ENCODE measurements around the gene LTO1.

The LTO1 gene

DNA sequence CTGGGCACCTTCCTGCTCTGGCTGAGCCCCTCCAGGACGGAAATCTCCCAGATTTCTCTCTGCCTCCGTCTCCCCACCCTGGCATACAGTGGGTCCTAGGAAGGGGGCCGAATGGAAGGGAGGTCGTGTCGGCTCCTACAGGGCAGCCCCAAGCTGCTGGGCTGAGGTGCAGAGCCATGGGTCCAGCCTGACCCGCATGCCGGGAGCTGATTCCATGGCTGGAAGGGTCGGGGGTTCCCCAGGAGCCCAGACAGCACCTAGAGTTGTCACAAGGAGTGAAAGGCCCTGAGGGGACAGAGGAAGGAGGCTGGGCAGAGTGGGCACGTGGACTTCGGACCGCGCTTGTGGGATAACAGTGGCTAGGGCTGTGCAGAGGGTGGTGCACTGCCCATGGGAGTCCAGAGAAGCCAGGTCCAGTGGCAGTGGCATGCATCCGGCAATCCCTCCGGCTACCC is 17.7 kb downstream of the LTO1 start:
- no peak for TF ChIP-seq YY1 (IDR thresholded peaks at IDR 0.05; ENCODE audit: insufficient read depth, insufficient read length)
- no peak for TF ChIP-seq SUZ12 (IDR thresholded peaks at IDR 0.05; ENCODE audit: extremely low read depth, insufficient read depth, insufficient read length)
- TF ChIP-seq ZNF274 (IDR thresholded peaks at IDR 0.05; ENCODE audit: low read depth, low read length): no peak
- H3K4me1 ChIP-seq (ENCODE audit: insufficient read depth, insufficient read length): peaks cover 25% of the 10 kb centered on the region
- H3K9me3 ChIP-seq (ENCODE audit: insufficient read depth, low read length): no peaks in the 10 kb centered on the region
- no peak for DNase-seq (ENCODE audit: low read depth, low spot score)
- H3K4me3 ChIP-seq (ENCODE audit: insufficient read length, low read depth): no peak overlapping the region
- H3K27me3 ChIP-seq (ENCODE audit: insufficient read depth, insufficient read length): no peaks in the 10 kb centered on the region
- H3K9ac ChIP-seq (ENCODE audit: insufficient read length, low read depth): peak overlapping the region; percentile 52
- peaks cover 33% of the 10 kb centered on the region for H3K36me3 ChIP-seq (ENCODE audit: insufficient read depth, insufficient read length, low read length)

DNA sequence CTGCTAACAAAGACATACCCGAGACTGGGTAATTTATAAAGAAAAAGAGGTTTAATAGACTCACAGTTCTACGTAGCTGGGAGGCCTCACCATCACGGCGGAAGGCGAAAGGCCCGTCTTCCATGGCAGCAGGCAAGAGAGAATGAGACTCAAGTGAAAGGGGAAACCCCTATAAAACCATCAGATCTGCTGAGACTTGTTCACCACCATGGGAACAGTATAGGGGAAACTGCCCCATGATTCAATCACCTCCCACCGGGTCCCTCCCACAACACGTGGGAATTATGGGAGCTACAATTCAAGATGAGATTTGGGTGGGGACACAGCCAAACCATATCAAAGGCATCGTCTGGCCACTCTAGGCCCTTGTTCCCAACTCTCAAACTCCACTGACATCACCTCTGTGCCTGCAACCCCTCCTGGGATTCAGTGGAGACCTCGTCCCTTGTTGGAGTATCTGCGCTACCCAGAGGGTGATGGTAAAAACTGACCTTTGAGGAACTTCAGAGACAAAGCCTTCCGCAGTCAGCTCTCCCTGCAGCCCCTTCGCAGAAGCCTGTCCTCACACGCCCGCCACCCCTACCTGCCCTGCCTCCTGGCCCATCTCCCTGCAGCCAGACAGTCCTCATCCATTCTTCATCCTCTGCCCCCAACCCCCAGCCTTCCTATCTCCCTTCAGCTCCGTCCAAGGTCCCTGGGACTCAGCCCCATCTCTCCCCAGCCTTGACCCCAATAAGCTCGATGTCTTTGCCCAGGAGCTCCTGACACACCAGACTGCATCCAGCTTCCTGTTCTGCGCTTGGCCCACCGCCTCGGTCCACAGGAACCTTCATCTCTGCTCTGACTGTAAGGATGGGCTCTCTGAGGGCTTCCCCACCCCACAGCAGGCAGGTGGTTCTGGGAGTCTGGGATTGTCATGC is 18.4 kb downstream of the LTO1 start:
- DNase-seq (ENCODE audit: low read depth, low spot score): no peak
- Histone ChIP-seq H3K27me3 (ENCODE audit: insufficient read depth, insufficient read length) (no peaks in the 10 kb centered on the region), H3K36me3 (ENCODE audit: insufficient read depth, insufficient read length, low read length) (peaks cover 36% of the 10 kb centered on the region), H3K4me3 (ENCODE audit: insufficient read length, low read depth) (no peak overlapping the region), H3K4me1 (ENCODE audit: insufficient read depth, insufficient read length) (peaks cover 25% of the 10 kb centered on the region), H3K9ac (ENCODE audit: insufficient read length, low read depth) (no peak overlapping the region), H3K9me3 (ENCODE audit: insufficient read depth, low read length) (no peaks in the 10 kb centered on the region)
- TF ChIP-seq SUZ12 (IDR thresholded peaks at IDR 0.05; ENCODE audit: extremely low read depth, insufficient read depth, insufficient read length) (no peak), YY1 (IDR thresholded peaks at IDR 0.05; ENCODE audit: insufficient read depth, insufficient read length) (no peak)

DNA sequence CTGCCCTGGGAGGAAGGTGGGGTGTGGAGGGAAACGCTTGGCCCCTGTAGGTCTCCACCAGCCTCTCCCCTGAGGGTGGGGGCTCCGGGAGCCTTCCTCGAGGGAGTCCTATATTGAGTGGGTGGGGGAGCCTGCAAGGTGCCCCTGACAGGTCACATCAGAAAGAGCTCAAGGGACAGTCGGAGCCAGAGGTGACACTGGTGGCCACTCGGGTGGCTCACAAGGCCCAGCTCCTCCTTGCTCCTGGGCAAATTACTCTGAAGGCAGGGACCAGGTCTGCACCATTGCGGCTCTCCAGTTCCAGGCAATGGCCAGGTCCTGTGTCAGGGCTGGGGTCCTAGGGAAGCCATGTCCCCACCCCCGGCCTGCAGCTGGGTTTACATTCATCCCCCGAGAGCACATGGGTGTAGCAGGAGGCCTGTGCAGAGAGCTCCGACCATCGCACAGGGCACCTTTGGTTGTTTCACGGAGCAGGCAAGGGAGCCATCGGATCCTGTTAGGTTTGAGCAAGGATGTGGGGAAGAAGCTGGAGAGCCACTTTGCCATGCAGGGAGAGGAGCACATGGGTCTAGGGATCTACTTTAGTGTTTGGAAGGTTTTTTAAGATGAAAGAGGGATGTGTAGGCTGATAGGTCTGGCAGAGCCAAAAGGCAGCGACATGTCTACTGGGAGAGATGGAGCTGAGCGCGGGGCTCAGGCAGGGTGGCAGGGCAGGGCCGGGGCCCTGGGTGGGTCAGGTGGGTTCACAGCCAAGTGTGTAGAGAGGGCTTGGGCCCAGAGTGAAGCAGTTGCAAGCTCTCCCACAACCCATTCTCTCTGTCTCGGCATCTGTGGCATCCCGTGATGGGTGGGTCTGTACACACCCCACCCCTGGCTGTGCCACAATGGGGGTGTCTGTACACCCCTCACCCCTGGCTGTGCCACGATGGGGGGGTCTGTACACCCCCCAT is 19.4 kb downstream of the LTO1 start:
- Histone ChIP-seq H3K27me3 (ENCODE audit: insufficient read depth, insufficient read length) (no peaks in the 10 kb centered on the region), H3K4me3 (ENCODE audit: insufficient read length, low read depth) (no peak overlapping the region), H3K9ac (ENCODE audit: insufficient read length, low read depth) (no peak overlapping the region), H3K4me1 (ENCODE audit: insufficient read depth, insufficient read length) (peaks cover 24% of the 10 kb centered on the region), H3K9me3 (ENCODE audit: insufficient read depth, low read length) (no peaks in the 10 kb centered on the region), H3K36me3 (ENCODE audit: insufficient read depth, insufficient read length, low read length) (peaks cover 39% of the 10 kb centered on the region)
- no peak for DNase-seq (ENCODE audit: low read depth, low spot score)
- no peak for TF ChIP-seq YY1 (IDR thresholded peaks at IDR 0.05; ENCODE audit: insufficient read depth, insufficient read length)
- no peak for TF ChIP-seq SUZ12 (IDR thresholded peaks at IDR 0.05; ENCODE audit: extremely low read depth, insufficient read depth, insufficient read length)
- TF ChIP-seq ZNF274 (IDR thresholded peaks at IDR 0.05; ENCODE audit: low read depth, low read length): no peak

DNA sequence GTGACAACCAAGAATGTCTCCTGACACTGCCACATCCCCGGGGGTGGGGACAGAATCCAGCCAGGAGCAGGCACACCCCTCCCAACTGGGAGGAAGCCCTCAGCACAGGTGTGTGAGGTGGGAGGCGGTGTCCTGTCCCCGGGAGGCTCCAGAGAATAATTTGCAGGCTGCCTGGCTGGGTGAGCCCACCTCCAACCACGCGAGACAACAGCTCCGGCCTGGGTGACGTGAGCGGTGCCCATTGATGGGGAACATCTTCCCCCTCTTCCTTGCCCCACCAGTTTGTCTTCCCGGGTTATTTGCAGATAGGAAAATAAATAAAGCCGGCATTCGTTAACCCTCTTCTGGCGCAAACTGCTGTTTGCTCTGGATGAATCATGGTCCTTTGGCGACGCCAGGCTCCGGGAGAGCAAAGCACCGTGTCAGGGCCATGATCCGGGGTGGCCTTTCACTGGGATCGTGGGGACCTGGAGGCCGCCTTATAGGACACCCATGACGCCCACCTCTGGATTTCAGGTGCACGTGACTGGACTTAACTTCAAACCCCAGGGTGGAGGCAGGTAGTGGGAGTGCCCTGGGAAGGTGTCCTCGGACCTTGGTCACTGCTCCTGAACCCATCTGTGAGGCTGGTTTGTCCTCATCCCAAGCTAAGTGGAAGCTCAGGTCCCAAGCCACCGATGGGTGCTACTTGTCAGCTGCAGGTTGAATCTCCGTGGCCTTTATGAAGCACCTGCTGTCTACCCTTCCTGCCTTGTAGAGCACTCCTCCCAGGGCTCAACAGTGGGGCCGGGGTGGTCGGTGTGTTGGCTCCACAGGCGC is 20.3 kb downstream of the LTO1 start:
- Histone ChIP-seq H3K4me3 (ENCODE audit: insufficient read length, low read depth) (no peak overlapping the region), H3K9me3 (ENCODE audit: insufficient read depth, low read length) (no peaks in the 10 kb centered on the region), H3K9ac (ENCODE audit: insufficient read length, low read depth) (no peak overlapping the region), H3K4me1 (ENCODE audit: insufficient read depth, insufficient read length) (peaks cover 30% of the 10 kb centered on the region), H3K27me3 (ENCODE audit: insufficient read depth, insufficient read length) (no peaks in the 10 kb centered on the region), H3K36me3 (ENCODE audit: insufficient read depth, insufficient read length, low read length) (peaks cover 46% of the 10 kb centered on the region)
- TF ChIP-seq SUZ12 (IDR thresholded peaks at IDR 0.05; ENCODE audit: extremely low read depth, insufficient read depth, insufficient read length) (no peak), ZNF274 (IDR thresholded peaks at IDR 0.05; ENCODE audit: low read depth, low read length) (no peak), YY1 (IDR thresholded peaks at IDR 0.05; ENCODE audit: insufficient read depth, insufficient read length) (no peak)
- DNase-seq (ENCODE audit: low read depth, low spot score): no peak

DNA sequence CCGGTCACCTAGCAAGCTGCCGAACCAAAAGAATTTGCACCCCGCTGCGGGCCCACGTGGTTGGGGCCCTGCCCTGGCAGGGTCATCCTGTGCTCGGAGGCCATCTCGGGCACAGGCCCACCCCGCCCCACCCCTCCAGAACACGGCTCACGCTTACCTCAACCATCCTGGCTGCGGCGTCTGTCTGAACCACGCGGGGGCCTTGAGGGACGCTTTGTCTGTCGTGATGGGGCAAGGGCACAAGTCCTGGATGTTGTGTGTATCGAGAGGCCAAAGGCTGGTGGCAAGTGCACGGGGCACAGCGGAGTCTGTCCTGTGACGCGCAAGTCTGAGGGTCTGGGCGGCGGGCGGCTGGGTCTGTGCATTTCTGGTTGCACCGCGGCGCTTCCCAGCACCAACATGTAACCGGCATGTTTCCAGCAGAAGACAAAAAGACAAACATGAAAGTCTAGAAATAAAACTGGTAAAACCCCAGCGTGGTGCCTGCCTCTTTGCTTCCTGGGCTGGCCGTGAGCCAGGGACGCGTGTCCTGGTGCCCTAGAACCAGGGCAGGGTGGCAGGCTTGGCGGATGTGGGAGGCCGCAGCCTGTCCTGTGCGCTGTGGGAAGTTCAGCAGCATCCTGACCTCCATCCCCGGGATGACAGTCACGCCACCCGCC is 21.0 kb downstream of the LTO1 start:
- no peak overlapping the region for H3K4me3 ChIP-seq (ENCODE audit: insufficient read length, low read depth)
- DNase-seq (ENCODE audit: low read depth, low spot score): no peak
- TF ChIP-seq YY1 (IDR thresholded peaks at IDR 0.05; ENCODE audit: insufficient read depth, insufficient read length) (no peak), SUZ12 (IDR thresholded peaks at IDR 0.05; ENCODE audit: extremely low read depth, insufficient read depth, insufficient read length) (no peak)
- peaks cover 28% of the 10 kb centered on the region for H3K4me1 ChIP-seq (ENCODE audit: insufficient read depth, insufficient read length)
- H3K27me3 ChIP-seq (ENCODE audit: insufficient read depth, insufficient read length): no peaks in the 10 kb centered on the region
- no peaks in the 10 kb centered on the region for H3K9me3 ChIP-seq (ENCODE audit: insufficient read depth, low read length)
- H3K9ac ChIP-seq (ENCODE audit: insufficient read length, low read depth): no peak overlapping the region
- H3K36me3 ChIP-seq (ENCODE audit: insufficient read depth, insufficient read length, low read length): peaks cover 54% of the 10 kb centered on the region

DNA sequence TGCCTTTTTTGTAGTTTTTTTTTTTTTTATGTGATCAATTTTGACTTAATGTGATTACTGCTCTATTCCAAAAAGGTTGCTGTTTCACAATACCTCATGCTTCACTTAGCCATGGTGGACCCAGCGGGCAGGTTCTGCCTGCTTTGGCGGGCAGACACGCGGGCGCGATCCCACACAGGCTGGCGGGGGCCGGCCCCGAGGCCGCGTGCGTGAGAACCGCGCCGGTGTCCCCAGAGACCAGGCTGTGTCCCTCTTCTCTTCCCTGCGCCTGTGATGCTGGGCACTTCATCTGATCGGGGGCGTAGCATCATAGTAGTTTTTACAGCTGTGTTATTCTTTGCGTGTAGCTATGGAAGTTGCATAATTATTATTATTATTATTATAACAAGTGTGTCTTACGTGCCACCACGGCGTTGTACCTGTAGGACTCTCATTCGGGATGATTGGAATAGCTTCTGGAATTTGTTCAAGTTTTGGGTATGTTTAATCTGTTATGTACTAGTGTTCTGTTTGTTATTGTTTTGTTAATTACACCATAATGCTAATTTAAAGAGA is 21.7 kb downstream of the LTO1 start:
- H3K4me1 ChIP-seq (ENCODE audit: insufficient read depth, insufficient read length): peaks cover 22% of the 10 kb centered on the region
- H3K36me3 ChIP-seq (ENCODE audit: insufficient read depth, insufficient read length, low read length): peaks cover 60% of the 10 kb centered on the region
- H3K9me3 ChIP-seq (ENCODE audit: insufficient read depth, low read length): no peaks in the 10 kb centered on the region
- H3K27me3 ChIP-seq (ENCODE audit: insufficient read depth, insufficient read length): no peaks in the 10 kb centered on the region
- H3K9ac ChIP-seq (ENCODE audit: insufficient read length, low read depth): no peak overlapping the region
- H3K4me3 ChIP-seq (ENCODE audit: insufficient read length, low read depth): no peak overlapping the region
- no peak for DNase-seq (ENCODE audit: low read depth, low spot score)
- TF ChIP-seq SUZ12 (IDR thresholded peaks at IDR 0.05; ENCODE audit: extremely low read depth, insufficient read depth, insufficient read length) (no peak), ZNF274 (IDR thresholded peaks at IDR 0.05; ENCODE audit: low read depth, low read length) (no peak), YY1 (IDR thresholded peaks at IDR 0.05; ENCODE audit: insufficient read depth, insufficient read length) (no peak)
